Prostate gland (tissue), 2 donors: Measurements from ENCODE around the gene CELF6. TPM values are rescaled to one million over a fixed set of nuclear protein-coding genes. Genes with fewer than 3 reads are reported as not detected.

Experiments used
- DNase-seq: peaks from one replicate; pipeline ENCODE4 v3.0.0-alpha.2; 2019; ENCODE audit warnings: low spot score
- H3K27ac ChIP-seq, 2 donors: fragments of 200-600 bp; sonication (generic); 2 replicates each; pipeline ENCODE4 v1.5.1; 2017 to 2019
- H3K27me3 ChIP-seq: fragments of 200-600 bp; sonication (generic); replicated peaks from 2 replicates; pipeline ENCODE4 v1.5.1; 2019; ENCODE audit not compliant: insufficient read depth
- H3K36me3 ChIP-seq, 2 donors: fragments of 200-600 bp; sonication (generic); 1 replicate in 1 of 2; 2 replicates in 1 of 2; pipeline versions ENCODE4 v1.5.1 to v1.8.1; 2017 to 2019
- H3K4me1 ChIP-seq: fragments of 200-600 bp; sonication (generic); replicated peaks from 2 replicates; pipeline ENCODE4 v1.5.1; 2019
- H3K4me3 ChIP-seq, 2 donors: fragments of 200-600 bp; sonication (generic); 2 replicates each; pipeline ENCODE4 v1.5.1; 2017 to 2019
- H3K9me3 ChIP-seq: fragments of 200-600 bp; sonication (generic); 2 replicates; pipeline ENCODE4 v1.5.1; 2017
- CTCF ChIP-seq, 4 experiments: fragments of 200-600 bp in 2 of 4; fragments of 450-650 bp in 2 of 4; sonication (generic) in 2 of 4; IDR thresholded peaks; 1 replicate in 3 of 4; 2 replicates in 1 of 4; pipeline ENCODE4 v1.5.1; 2016 to 2019; ENCODE audit warnings: antibody characterized with exemption in 4 of 4, mild to moderate bottlenecking in 2 of 4, moderate library complexity in 2 of 4
- POLR2A ChIP-seq: fragments of 450-650 bp; IDR thresholded peaks from one replicate; pipeline ENCODE4 v1.6.1; 2016; ENCODE audit warnings: antibody characterized with exemption, mild to moderate bottlenecking
- POLR2AphosphoS5 ChIP-seq: sonication (generic); formaldehyde crosslinking; IDR thresholded peaks from one replicate; pipeline ENCODE4 v1.6.1; 2017; ENCODE audit warnings: antibody characterized with exemption
- WGBS: methylation state at CpG from one replicate; pipeline ENCODE4 v1.1.5; 2018; 5-methylcytosine and 5-hydroxymethylcytosine counted together
- intact Hi-C: fragments of 100-400 bp; cut with DNase I; formaldehyde crosslinking; loops from one replicate; pipeline ENCODE4 v1.14.2; 2022
- total RNA-seq, 2 donors: library from RNA; depleted of rRNA; stranded (reverse); fragments of >200 nt; gene quantifications; one replicate each; pipeline ENCODE4 v1.1.0, GENCODE V29; 2016

The CELF6 gene
- total RNA-seq: 1 to 10 TPM; 3.7 to 7.3 TPM

- H3K36me3 ChIP-seq: no peaks in the 10 kb centered on the region
- H3K4me1 ChIP-seq: no peaks in the 10 kb centered on the region
- peak within 1 kb of the TSS in 1 of 2 donors; percentile 37 for H3K27ac ChIP-seq
- WGBS: under 1% methylated on average over 48 of the region's 58 CpGs
- no peaks in the 10 kb centered on the region for H3K9me3 ChIP-seq
- no peaks in the 10 kb centered on the region for H3K27me3 ChIP-seq
- peak within 1 kb of the TSS; percentile 37 to 55 for H3K4me3 ChIP-seq
- DNase-seq: peak; percentile 73
- intact Hi-C loops: loop anchor here (10.0 kb wide), 1 partner anchor 55 kb away; the partner anchor contains the start of gene HEXA
- TF ChIP-seq POLR2A (no peak), CTCF (IDR thresholded peaks at IDR 0.05) (no peak), POLR2AphosphoS5 (peak; percentile 15)
These were observed at the start of gene CELF6 for GRCh38 chr15:72319985-72320671. TSS of gene CELF6 (minus strand) at chr15:72320157. CDS start at chr15:72319874, 283 bp downstream.

GRCh38 chr15:72368899-72369298 lies 48.9 kb upstream of the CELF6 start:
- peak overlapping the region in 1 of 2 donors; percentile 3 for H3K27ac ChIP-seq
- 74% methylated on average over 2 of the region's 2 CpGs for WGBS
- peak; percentile 37 for DNase-seq
- H3K9me3 ChIP-seq: no peaks in the 10 kb centered on the region
- H3K4me3 ChIP-seq: no peak overlapping the region
- no peaks in the 10 kb centered on the region for H3K36me3 ChIP-seq
- TF ChIP-seq POLR2AphosphoS5 (peak; percentile 26), CTCF (IDR thresholded peaks at IDR 0.05) (no peak)
- peaks cover 3% of the 10 kb centered on the region for H3K4me1 ChIP-seq
- intact Hi-C loops: no loop called here
- no peaks in the 10 kb centered on the region for H3K27me3 ChIP-seq

GRCh38 chr15:72368325-72368724 lies 48.4 kb upstream of the CELF6 start:
- WGBS: 89% methylated on average over 2 of the region's 2 CpGs
- Histone ChIP-seq H3K4me3 (no peak overlapping the region), H3K4me1 (peaks cover 3% of the 10 kb centered on the region), H3K27ac (no peak overlapping the region), H3K9me3 (no peaks in the 10 kb centered on the region), H3K27me3 (no peaks in the 10 kb centered on the region), H3K36me3 (no peaks in the 10 kb centered on the region)
- DNase-seq: no peak
- TF ChIP-seq POLR2AphosphoS5 (no peak), CTCF (IDR thresholded peaks at IDR 0.05) (no peak), POLR2A (no peak)
- intact Hi-C loops: no loop called here

- 79% methylated on average over 1 of the region's 1 CpG for WGBS
- intact Hi-C loops: no loop called here
- Histone ChIP-seq H3K4me3 (no peak overlapping the region), H3K9me3 (no peaks in the 10 kb centered on the region), H3K4me1 (peaks cover 3% of the 10 kb centered on the region), H3K27ac (no peak overlapping the region), H3K36me3 (no peaks in the 10 kb centered on the region), H3K27me3 (no peaks in the 10 kb centered on the region)
- DNase-seq: no peak
- TF ChIP-seq POLR2A (no peak), CTCF (IDR thresholded peaks at IDR 0.05) (no peak), POLR2AphosphoS5 (no peak)
These were observed 45.9 kb upstream of the CELF6 start for GRCh38 chr15:72365844-72366243.

GRCh38 chr15:72361176-72361575 lies 41.2 kb upstream of the CELF6 start:
- no peaks in the 10 kb centered on the region for H3K36me3 ChIP-seq
- no peak overlapping the region for H3K4me3 ChIP-seq
- TF ChIP-seq POLR2AphosphoS5 (no peak), CTCF (IDR thresholded peaks at IDR 0.05) (no peak), POLR2A (no peak)
- no peak for DNase-seq
- H3K9me3 ChIP-seq: no peaks in the 10 kb centered on the region
- no peaks in the 10 kb centered on the region for H3K27me3 ChIP-seq
- 94% methylated on average over 1 of the region's 1 CpG for WGBS
- H3K27ac ChIP-seq: no peak overlapping the region
- intact Hi-C loops: no loop called here
- peaks cover 3% of the 10 kb centered on the region for H3K4me1 ChIP-seq
